ENCODE measurements around the gene PBX1.

The PBX1 gene

DNA sequence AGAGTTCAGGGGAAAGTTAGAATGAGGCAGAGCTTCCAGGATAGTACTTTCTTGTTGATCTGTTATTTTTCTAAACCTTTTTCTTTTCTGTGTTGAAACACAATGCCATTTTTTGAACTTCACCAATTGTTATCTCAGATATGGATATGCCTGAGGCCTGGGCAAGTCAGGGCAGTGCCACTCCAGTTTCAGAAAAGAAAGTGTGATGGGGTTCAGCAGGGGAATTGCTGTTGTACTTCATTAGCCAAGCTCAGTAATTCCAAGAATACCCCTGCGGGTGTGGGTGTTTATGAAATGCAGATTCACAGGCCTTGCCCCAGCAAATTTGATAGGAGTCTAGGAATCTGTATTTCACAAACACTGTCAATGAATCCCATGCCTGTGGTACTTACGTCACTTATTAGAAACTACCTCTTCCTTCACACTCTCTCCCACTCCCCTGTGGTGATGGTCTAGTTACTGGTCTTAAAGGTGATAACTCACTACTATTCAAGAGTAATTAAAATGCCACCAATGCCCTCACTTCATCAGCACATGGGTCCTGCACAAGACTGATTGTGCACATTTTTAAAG is 142.3 kb downstream of the PBX1 start:
- no peak for DNase-seq (ENCODE audit: low read depth)
- TF ChIP-seq, protein P1, sequence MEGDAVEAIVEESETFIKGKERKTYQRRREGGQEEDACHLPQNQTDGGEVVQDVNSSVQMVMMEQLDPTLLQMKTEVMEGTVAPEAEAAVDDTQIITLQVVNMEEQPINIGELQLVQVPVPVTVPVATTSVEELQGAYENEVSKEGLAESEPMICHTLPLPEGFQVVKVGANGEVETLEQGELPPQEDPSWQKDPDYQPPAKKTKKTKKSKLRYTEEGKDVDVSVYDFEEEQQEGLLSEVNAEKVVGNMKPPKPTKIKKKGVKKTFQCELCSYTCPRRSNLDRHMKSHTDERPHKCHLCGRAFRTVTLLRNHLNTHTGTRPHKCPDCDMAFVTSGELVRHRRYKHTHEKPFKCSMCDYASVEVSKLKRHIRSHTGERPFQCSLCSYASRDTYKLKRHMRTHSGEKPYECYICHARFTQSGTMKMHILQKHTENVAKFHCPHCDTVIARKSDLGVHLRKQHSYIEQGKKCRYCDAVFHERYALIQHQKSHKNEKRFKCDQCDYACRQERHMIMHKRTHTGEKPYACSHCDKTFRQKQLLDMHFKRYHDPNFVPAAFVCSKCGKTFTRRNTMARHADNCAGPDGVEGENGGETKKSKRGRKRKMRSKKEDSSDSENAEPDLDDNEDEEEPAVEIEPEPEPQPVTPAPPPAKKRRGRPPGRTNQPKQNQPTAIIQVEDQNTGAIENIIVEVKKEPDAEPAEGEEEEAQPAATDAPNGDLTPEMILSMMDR (IDR thresholded peaks at IDR 0.05; ENCODE audit: insufficient read depth, low read depth, low read length, missing control alignments): no peak
- H3K4me3 ChIP-seq (ENCODE audit: low read depth, low read length): no peak overlapping the region

DNA sequence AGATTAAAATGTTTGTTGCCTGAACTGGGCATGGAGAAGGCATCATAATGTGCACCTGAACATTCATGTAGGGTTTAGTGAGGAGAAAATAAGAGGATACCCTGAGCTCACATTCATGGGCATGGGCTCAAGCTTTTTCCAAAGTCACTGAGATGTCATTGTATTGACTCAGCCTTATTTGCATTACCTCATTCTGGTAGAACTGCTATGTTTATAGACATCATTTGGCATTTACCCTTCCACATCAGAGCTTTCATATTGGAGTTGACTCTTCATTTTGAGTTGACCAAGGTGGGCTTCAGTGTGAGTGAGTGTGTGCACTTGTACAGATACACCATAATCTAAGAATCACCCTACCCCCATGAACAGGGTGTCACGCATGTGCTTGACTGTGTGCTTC is 143.2 kb downstream of the PBX1 start:
- no peak overlapping the region for H3K4me3 ChIP-seq (ENCODE audit: low read depth, low read length)
- TF ChIP-seq, protein P1 (IDR thresholded peaks at IDR 0.05; ENCODE audit: insufficient read depth, low read depth, low read length, missing control alignments): no peak
- no peak for DNase-seq (ENCODE audit: low read depth)

DNA sequence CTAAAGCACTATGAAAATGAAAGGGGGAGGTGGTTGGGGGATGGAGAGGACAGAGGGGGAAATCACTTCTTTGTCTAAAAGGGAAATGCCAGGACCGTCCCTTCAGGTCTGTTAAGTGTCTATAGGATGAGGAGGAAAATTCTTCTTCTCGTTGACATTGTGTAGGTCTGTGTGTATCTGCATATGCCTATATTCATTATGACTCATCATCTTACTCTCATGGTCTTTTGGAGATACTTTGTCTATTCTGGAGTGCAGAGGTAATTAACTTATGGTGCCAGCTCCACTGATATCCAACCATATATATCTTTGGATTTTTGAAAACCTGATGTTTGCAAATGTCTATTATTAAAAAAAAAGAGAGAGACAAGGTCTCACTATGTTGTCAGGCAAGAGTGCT is 143.7 kb downstream of the PBX1 start:
- TF ChIP-seq, protein P1 (IDR thresholded peaks at IDR 0.05; ENCODE audit: insufficient read depth, low read depth, low read length, missing control alignments): no peak
- DNase-seq (ENCODE audit: low read depth): no peak
- no peak overlapping the region for H3K4me3 ChIP-seq (ENCODE audit: low read depth, low read length)

DNA sequence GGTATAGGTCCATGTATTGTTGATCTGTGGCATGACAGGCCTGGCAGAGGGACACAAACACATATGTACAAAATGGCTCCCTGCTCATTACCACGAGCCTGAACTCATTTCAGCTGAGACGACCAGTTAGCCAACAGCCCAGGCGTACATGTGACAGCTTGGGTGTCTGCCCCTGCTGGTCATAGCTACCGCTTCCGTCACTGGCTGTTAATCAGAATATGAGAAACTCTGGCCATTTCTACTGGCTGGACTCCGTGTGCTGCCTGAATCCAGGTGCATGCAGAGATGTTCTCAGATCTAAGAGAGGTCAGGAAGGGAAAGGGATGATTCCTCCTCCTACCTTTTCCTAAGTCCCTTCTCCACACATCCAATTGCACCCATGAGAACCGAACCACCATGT is 144.5 kb downstream of the PBX1 start:
- no peak for DNase-seq (ENCODE audit: low read depth)
- TF ChIP-seq, protein P1 (IDR thresholded peaks at IDR 0.05; ENCODE audit: insufficient read depth, low read depth, low read length, missing control alignments): no peak
- H3K4me3 ChIP-seq (ENCODE audit: low read depth, low read length): no peak overlapping the region

DNA sequence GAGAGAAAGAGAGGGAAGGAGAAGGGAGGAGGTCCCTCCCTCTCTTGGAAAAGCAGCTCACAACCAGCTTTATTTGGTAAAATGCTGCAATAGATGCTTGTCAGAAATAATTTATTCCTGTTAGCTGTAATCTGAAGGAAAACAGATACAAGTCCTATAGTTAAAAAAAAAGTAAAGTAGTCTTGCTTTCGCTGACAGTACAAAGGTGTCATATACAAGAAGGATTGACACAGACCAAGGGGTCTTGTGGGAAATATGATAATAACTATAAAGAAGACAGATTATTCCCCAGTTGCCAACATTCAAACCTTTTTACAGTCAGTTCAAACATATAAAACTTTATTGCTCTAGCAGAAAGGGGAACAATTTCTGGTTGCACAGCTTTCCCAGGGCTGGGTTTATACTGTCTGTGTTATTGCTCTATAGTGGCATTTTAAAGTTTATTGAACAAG is 145.0 kb downstream of the PBX1 start:
- no peak for DNase-seq (ENCODE audit: low read depth)
- no peak overlapping the region for H3K4me3 ChIP-seq (ENCODE audit: low read depth, low read length)
- TF ChIP-seq, protein P1 (IDR thresholded peaks at IDR 0.05; ENCODE audit: insufficient read depth, low read depth, low read length, missing control alignments): no peak

DNA sequence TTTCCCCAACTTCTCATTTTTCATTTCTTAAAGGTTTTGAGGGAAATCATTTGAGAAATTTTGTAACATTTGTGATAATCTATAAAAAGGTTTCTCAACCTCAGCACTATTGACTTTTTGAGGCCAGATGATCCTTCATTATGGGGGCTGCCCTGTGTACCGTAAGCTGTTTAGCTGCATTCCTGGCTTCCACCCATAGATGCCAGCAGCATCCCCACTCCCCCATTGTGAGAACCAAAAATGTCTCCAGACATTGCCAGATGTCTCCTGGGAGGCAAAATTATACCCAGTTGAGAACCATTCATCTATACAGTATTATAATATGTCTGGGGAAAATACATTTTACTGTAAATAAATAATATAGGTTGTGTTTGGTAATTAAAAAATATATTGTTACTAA is 146.0 kb downstream of the PBX1 start:
- DNase-seq (ENCODE audit: low read depth): no peak
- H3K4me3 ChIP-seq (ENCODE audit: low read depth, low read length): no peak overlapping the region
- TF ChIP-seq, protein P1 (IDR thresholded peaks at IDR 0.05; ENCODE audit: insufficient read depth, low read depth, low read length, missing control alignments): no peak

DNA sequence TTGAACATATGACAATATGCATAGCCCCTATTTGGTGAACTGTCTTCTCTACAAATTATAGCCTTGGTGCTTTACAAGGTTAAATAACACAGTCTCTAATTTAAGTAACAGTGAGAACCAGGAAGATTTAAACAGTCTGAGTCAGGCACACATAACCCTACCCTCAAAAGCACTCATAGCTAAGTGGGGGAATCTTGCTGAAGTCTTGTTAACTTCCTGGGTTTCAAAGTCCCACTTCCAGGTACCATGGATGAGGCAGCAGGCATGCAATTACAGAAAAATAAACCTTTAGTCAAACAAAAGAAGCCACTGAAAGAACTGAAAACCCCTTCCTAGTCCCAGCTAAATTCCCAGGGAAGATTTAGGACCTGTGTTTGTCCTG is 147.6 kb downstream of the PBX1 start:
- no peak for DNase-seq (ENCODE audit: low read depth)
- TF ChIP-seq, protein P1 (IDR thresholded peaks at IDR 0.05; ENCODE audit: insufficient read depth, low read depth, low read length, missing control alignments): no peak
- H3K4me3 ChIP-seq (ENCODE audit: low read depth, low read length): no peak overlapping the region

Measured in GM12865 (cell line).